H1 (cell line): ENCODE measurements around the gene PAK6. TPM values are rescaled to one million over a fixed set of nuclear protein-coding genes. Genes with fewer than 3 reads are reported as not detected.

Experiments used
- CHD7 ChIP-seq: fragments of 300-600 bp; sonication (generic); IDR thresholded peaks from 2 replicates; pipeline ENCODE4 v1.7.1; 2012; ENCODE audit warnings: low read length, moderate library complexity, mild to moderate bottlenecking, inconsistent platforms; ENCODE audit not compliant: insufficient replicate concordance
- KDM4A ChIP-seq: IDR thresholded peaks from one replicate; pipeline ENCODE4 v1.7.1; 2012; ENCODE audit warnings: low read depth, mild to moderate bottlenecking, moderate library complexity, low read length, inconsistent platforms; ENCODE audit not compliant: severe bottlenecking
- polyA plus RNA-seq, 7 experiments: library from polyadenylated mRNA; depleted of rRNA in 3 of 7; stranded (reverse) in 5 of 7; unstranded in 2 of 7; fragments of >200 nt in 5 of 7; fragments of 200-250 nt in 2 of 7; gene quantifications; 1 replicate in 5 of 7; 2 replicates in 1 of 7; 4 replicates in 1 of 7; pipeline versions ENCODE4 v1.2.1 to v1.2.3, GENCODE V29; 2011 to 2013; ENCODE audit warnings: missing spikeins in 2 of 7, mixed read lengths in 2 of 7
- total RNA-seq: library from RNA; stranded (reverse); fragmentation: NEBNext Ultra II Directional; extraction: Animal tissue kit (Norgen Biotek cat#: 25700); gene quantifications from 2 replicates; pipeline ENCODE4 v1.2.1, GENCODE V29; 2021

The PAK6 gene
- total and polyA plus RNA-seq, 2 of the 8 experiments (the other 6 are each of a cell fraction or from before 2014, with no cell fraction given), result 6.9 to 9.4 TPM

GRCh38 chr15:40295297-40295696 lies 56.4 kb downstream of the PAK6 start (continued):
- TF ChIP-seq CHD7, result no peak
- no peak for TF ChIP-seq KDM4A
